OCI-LY7 (cell line): ENCODE data around the gene APCDD1.

Experiments used
- CTCF ChIP-seq: fragments of 200-600 bp; sonication (generic); conservative IDR thresholded peaks from 2 replicates; pipeline ENCODE4 v1.5.1; 2014; ENCODE audit warnings: mild to moderate bottlenecking, antibody characterized with exemption, low read length, moderate library complexity, mixed read lengths
- EZH2phosphoT487 ChIP-seq: fragments of 200-600 bp; sonication (generic); IDR thresholded peaks from 2 replicates; pipeline ENCODE4 v1.6.1; 2018; ENCODE audit warnings: low read depth, borderline replicate concordance, mild to moderate bottlenecking, mixed run types, antibody characterized with exemption, low read length, moderate library complexity, mixed read lengths

GRCh38 chr18:10525371-10525691, 70.9 kb downstream of the APCDD1 start:
- TF ChIP-seq CTCF (no peak), EZH2phosphoT487 (no peak)
